OCI-LY1 (cell line): ENCODE measurements around the gene RBM38.

Experiments used
- CTCF ChIP-seq: fragments of 200-600 bp; sonication (generic), shearing (Covaris generic); IDR thresholded peaks from 2 replicates; pipeline ENCODE4 v1.5.1; 2017; ENCODE audit warnings: mild to moderate bottlenecking, antibody characterized with exemption, low read length, moderate library complexity, mixed read lengths
- EZH2 ChIP-seq: fragments of 200-600 bp; sonication (generic), shearing (Covaris generic); IDR thresholded peaks from 2 replicates; pipeline ENCODE4 v1.8.0; 2017; ENCODE audit warnings: borderline replicate concordance, mixed run types, mild to moderate bottlenecking, antibody characterized with exemption, low read length, moderate library complexity, mixed read lengths

- TF ChIP-seq CTCF (no peak), EZH2 (no peak)
Observed at GRCh38 chr20:57385940-57386339, 5.3 kb upstream of the RBM38 start.
